HEK293T (cell line): Measurements from ENCODE around the gene CAPS2.

Source experiments
- BHLHE40 ChIP-seq: fragments of 450-650 bp; IDR thresholded peaks from 2 replicates; pipeline ENCODE4 v1.6.1; 2016; ENCODE audit warnings: mild to moderate bottlenecking, moderate library complexity, borderline replicate concordance
- ELF4 ChIP-seq: fragments of 450-650 bp; IDR thresholded peaks from 2 replicates; pipeline ENCODE4 v1.6.1; 2017; ENCODE audit warnings: antibody characterized with exemption
- FOXA1 ChIP-seq: fragments of 450-650 bp; IDR thresholded peaks from 2 replicates; pipeline ENCODE4 v1.6.1; 2016; ENCODE audit warnings: mild to moderate bottlenecking
- FOXK2 ChIP-seq: fragments of 450-650 bp; IDR thresholded peaks from 2 replicates; pipeline ENCODE4 v1.6.1; 2016; ENCODE audit warnings: mild to moderate bottlenecking
- FOXM1 ChIP-seq: fragments of 450-650 bp; IDR thresholded peaks from 2 replicates; pipeline ENCODE4 v1.6.1; 2017; ENCODE audit warnings: mild to moderate bottlenecking, borderline replicate concordance
- HDGF ChIP-seq: fragments of 450-650 bp; IDR thresholded peaks from 2 replicates; pipeline ENCODE4 v1.6.1; 2017; ENCODE audit warnings: antibody characterized with exemption, borderline replicate concordance
- L3MBTL2 ChIP-seq: fragments of 450-650 bp; conservative IDR thresholded peaks from 2 replicates; pipeline ENCODE4 v1.6.1; 2016; ENCODE audit warnings: mild to moderate bottlenecking
- NFRKB ChIP-seq: fragments of 450-650 bp; IDR thresholded peaks from 2 replicates; pipeline ENCODE4 v1.6.1; 2016; ENCODE audit warnings: mild to moderate bottlenecking, moderate library complexity
- PKNOX1 ChIP-seq: fragments of 450-650 bp; IDR thresholded peaks from 2 replicates; pipeline ENCODE4 v1.6.1; 2016
- TARDBP ChIP-seq: fragments of 450-650 bp; IDR thresholded peaks from 2 replicates; pipeline ENCODE4 v1.6.1; 2016

GRCh38 chr12:75378354-75378753 lies 48.2 kb upstream of the CAPS2 start:
- TF ChIP-seq FOXK2 = no peak
- TF ChIP-seq TARDBP = no peak
- no peak for TF ChIP-seq BHLHE40
- no peak for TF ChIP-seq L3MBTL2
- TF ChIP-seq FOXM1 = no peak
- TF ChIP-seq ELF4 = no peak
- TF ChIP-seq PKNOX1 = no peak
- TF ChIP-seq NFRKB = no peak
- TF ChIP-seq HDGF = no peak
- no peak for TF ChIP-seq FOXA1
